Measurements from ENCODE around the gene CYP2B6.
"Not testable (repeated sequence)": the region's sequence is repeated elsewhere in the genome, so short reads cannot be mapped to it uniquely, and the experiment has no call there.

The CYP2B6 gene

DNA sequence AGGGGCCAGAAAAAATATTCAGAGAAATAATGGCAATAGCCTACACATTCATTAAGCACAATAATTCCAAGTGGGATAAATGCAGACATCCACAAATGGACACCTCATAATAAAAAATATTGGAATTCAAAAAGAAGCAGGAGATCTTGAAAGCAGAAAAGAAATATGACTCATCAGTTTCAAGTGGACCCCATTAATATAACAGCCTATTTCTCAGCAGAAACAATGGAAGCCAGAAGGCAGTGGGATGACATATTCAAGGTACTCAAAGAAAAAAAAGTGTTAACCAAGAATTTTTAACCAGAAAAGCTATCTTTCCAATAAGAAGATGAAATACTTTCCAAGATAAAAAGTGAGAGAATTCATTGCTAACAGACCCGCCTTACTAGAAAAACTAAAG is 48.7 kb downstream of the CYP2B6 start:
- DNase-seq = no peak

DNA sequence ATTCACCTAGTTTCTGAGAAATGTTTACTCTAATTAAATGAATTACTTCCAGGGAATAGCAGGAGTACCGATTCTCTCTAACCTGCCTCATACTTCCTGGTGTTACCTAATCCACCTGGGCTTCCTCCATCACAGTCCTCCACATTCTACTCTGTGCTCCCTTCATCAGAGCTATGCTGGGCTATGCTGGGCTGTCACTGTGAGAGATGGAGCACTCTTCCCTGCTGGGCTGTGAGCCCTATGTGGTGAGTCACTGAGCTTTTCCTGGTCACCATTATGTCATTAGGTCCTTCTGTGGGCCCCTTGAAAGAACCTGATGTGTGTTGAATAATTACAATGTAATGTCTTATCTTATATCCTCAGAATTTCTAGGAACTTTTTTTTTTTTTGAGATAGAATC is 54.0 kb downstream of the CYP2B6 start:
- DNase-seq = not testable (repeated sequence)

DNA sequence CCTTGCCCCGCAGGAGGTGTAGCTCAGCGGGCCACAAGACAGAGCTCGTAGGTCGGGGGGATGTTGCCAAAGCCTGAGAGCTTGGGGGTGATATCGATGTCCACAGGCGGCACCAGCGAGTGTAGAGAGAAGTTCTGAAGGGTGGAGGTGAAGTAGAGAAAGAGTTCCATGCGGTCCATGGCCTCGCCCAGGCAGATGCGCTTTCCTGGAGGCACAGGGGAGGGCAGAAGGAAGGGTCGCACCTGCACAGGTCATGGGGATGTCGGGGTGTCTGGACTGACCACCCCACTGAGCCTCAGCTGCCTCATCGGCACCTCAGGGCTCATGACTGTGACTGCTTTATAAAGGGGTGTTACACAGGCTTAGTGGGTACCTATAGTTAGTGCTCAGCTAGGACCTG is 59.3 kb downstream of the CYP2B6 start:
- no peak for DNase-seq

DNA sequence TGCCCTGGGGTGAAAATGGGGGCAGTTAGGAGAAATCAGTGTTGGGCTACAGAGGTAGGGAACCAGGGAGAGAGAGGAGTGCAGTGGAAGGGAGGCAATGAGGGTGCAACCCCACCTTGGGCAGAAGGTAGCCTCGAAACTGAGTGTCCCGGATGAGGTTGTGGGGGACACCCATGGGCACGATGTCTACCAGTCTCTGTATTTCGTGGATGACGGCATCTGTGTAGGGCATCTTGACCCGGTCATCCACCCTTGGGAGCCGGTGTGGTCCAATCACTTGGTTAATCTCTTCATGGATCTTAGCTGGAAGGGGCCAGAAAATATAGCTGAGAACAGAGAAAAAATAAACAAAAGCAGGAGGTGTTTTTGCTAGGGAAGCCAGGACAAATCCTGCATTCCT is 61.1 kb downstream of the CYP2B6 start:
- DNase-seq = not testable (repeated sequence)

DNA sequence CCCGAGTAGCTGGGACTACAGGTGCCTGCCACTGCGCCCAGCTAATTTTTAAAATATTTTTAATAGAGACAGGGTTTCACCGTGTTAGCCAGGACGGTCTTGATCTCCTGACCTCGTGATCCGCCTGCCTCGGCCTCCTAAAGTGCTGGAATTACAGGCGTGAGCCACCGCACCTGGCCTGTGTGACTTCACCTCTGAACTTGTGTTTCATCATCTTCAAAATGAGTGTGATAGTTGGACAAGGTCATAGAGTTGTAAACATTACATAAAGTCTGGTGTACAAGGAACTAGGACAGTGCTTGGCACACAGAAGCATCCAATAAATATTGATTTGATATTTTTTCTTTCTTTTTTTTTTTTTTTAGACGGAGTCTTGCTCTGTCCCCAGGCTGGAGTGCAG is 62.2 kb downstream of the CYP2B6 start:
- not testable (repeated sequence) for DNase-seq

DNA sequence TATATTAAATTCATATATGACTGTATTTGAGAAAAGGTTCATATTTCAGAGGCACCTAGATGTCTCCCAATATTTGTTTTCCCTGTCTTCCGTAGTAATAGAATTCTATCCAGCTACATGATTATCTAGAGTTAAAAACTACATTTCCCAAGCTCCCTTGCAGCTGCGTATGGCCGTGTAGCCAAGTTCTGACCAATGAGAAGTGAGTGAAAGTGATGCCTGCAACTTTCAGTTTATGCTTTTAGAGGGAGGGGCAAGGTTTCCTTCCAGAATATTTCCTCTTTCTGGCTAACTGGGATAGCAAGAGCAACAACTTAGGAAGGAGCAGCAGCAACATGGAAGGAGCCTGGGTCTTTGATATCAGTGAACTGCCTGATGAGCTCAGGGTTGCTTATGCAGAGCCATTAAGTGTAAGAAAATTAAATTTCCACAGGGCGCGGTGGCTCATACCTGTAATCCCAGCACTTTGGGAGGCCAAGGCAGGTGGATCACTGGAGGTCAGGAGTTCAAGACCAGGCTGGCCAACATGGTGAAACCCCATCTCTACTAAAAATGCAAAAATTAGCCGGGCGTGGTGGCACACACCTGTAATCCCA is 74.0 kb downstream of the CYP2B6 start:
- DNase-seq = no peak

All from CD4-positive, alpha-beta T cell treated with Interleukin-15 for 1 hour (primary cell).